ENCODE measurements around the gene ATP2C2. TPM values are rescaled to one million over a fixed set of nuclear protein-coding genes. Genes with fewer than 3 reads are reported as not detected.

Gene ATP2C2
- total RNA-seq, 1 donor from 2014 or later = not detected

DNA sequence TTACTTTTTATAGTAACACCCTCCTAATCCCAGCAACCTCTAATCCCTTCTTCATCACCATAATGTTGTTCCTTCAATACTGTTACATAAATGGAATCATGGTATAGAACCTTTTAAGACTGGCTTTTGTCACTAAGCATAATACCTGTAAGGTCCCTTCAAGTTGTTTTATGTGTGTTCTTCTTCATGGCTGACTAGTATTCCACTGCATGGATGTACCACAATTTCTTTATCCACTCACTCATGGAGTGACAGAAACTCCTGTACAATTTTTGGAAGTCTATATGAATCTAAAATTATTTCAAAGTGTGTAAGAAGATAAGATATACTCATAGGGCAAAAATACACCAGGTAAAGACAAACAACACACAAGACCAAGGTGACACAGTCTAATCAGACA lies 99.4 kb downstream of the ATP2C2 start:
- Histone ChIP-seq H3K36me3 (no peaks in the 10 kb centered on the region), H2AFZ (replicated peaks) (no peak overlapping the region), H3K9ac (no peak overlapping the region), H3K27me3 (no peaks in the 10 kb centered on the region), H4K20me1 (ENCODE audit: low read depth) (no peaks in the 10 kb centered on the region), H3K79me2 (ENCODE audit: low read depth) (no peaks in the 10 kb centered on the region), H3K4me1 (no peaks in the 10 kb centered on the region), H3K27ac (no peak overlapping the region), H3F3A (ENCODE audit: low read depth) (no peaks in the 10 kb centered on the region), H3K4me3 (no peak overlapping the region), H3K9me3 (ENCODE audit: low read depth) (peaks cover 12% of the 10 kb centered on the region), H3K4me2 (no peak overlapping the region)
- H3K36me3 Mint-ChIP-seq = peaks cover 31% of the 10 kb centered on the region
- H3K4me1 Mint-ChIP-seq = no peaks in the 10 kb centered on the region
- H3K27ac Mint-ChIP-seq = no peak overlapping the region
- H3K4me3 Mint-ChIP-seq = no peak overlapping the region
- H3K9me3 Mint-ChIP-seq = peaks cover 22% of the 10 kb centered on the region
- no peak for TF ChIP-seq EZH2phosphoT487 (IDR thresholded peaks at IDR 0.05)
- no peak for TF ChIP-seq EZH2 (IDR thresholded peaks at IDR 0.05)
- TF ChIP-seq, protein P1, sequence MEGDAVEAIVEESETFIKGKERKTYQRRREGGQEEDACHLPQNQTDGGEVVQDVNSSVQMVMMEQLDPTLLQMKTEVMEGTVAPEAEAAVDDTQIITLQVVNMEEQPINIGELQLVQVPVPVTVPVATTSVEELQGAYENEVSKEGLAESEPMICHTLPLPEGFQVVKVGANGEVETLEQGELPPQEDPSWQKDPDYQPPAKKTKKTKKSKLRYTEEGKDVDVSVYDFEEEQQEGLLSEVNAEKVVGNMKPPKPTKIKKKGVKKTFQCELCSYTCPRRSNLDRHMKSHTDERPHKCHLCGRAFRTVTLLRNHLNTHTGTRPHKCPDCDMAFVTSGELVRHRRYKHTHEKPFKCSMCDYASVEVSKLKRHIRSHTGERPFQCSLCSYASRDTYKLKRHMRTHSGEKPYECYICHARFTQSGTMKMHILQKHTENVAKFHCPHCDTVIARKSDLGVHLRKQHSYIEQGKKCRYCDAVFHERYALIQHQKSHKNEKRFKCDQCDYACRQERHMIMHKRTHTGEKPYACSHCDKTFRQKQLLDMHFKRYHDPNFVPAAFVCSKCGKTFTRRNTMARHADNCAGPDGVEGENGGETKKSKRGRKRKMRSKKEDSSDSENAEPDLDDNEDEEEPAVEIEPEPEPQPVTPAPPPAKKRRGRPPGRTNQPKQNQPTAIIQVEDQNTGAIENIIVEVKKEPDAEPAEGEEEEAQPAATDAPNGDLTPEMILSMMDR (IDR thresholded peaks at IDR 0.05) = no peak
- DNase-seq (ENCODE audit: low spot score) = no peak
- peaks cover 2% of the 10 kb centered on the region for H3K27me3 Mint-ChIP-seq (ENCODE audit: insufficient read depth, low read depth)

GRCh38 chr16:84471316-84471715 lies 103.0 kb downstream of the ATP2C2 start:
- Histone ChIP-seq H4K20me1 (ENCODE audit: low read depth) (no peaks in the 10 kb centered on the region), H2AFZ (replicated peaks) (no peak overlapping the region), H3K9me3 (ENCODE audit: low read depth) (peaks cover 12% of the 10 kb centered on the region), H3K9ac (no peak overlapping the region), H3K27me3 (no peaks in the 10 kb centered on the region), H3K4me1 (no peaks in the 10 kb centered on the region), H3K79me2 (ENCODE audit: low read depth) (no peaks in the 10 kb centered on the region), H3K36me3 (no peaks in the 10 kb centered on the region), H3K4me2 (no peak overlapping the region), H3F3A (ENCODE audit: low read depth) (no peaks in the 10 kb centered on the region), H3K4me3 (no peak overlapping the region), H3K27ac (no peak overlapping the region)
- peaks cover 6% of the 10 kb centered on the region for H3K4me1 Mint-ChIP-seq
- H3K27me3 Mint-ChIP-seq (ENCODE audit: insufficient read depth, low read depth) = peaks cover 2% of the 10 kb centered on the region
- H3K36me3 Mint-ChIP-seq = peaks cover 41% of the 10 kb centered on the region
- H3K27ac Mint-ChIP-seq = no peak overlapping the region
- H3K9me3 Mint-ChIP-seq = peaks cover 28% of the 10 kb centered on the region
- no peak for DNase-seq (ENCODE audit: low spot score)
- H3K4me3 Mint-ChIP-seq = no peak overlapping the region
- TF ChIP-seq EZH2phosphoT487 (IDR thresholded peaks at IDR 0.05) = no peak
- no peak for TF ChIP-seq EZH2 (IDR thresholded peaks at IDR 0.05)
- TF ChIP-seq, protein P1 (IDR thresholded peaks at IDR 0.05) = no peak

DNA sequence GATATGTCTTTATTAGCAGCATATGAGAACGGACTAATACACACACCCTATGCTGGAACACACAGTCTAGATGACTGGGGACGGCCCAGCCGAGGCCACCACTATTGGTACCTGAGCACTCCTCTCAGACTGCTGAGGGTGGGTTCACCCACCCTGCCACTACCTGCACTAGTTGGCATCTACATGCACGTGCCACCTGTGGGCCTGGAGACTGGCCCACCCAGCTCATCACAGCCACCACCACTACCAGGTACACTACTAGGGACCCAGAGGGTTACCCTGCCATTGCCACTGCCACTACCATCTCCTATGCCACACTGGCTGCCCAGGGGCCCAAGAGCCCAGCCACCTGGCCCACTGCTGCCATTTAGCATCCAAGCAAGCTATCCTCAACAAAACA lies 103.6 kb downstream of the ATP2C2 start:
- DNase-seq (ENCODE audit: low spot score) = no peak
- no peaks in the 10 kb centered on the region for H4K20me1 ChIP-seq (ENCODE audit: low read depth)
- Mint-ChIP-seq H3K4me3 (no peak overlapping the region), H3K27ac (no peak overlapping the region), H3K4me1 (peaks cover 9% of the 10 kb centered on the region), H3K36me3 (peaks cover 39% of the 10 kb centered on the region), H3K27me3 (ENCODE audit: insufficient read depth, low read depth) (peaks cover 2% of the 10 kb centered on the region), H3K9me3 (peaks cover 24% of the 10 kb centered on the region)
- H3K36me3 ChIP-seq = no peaks in the 10 kb centered on the region
- H3K79me2 ChIP-seq (ENCODE audit: low read depth) = no peaks in the 10 kb centered on the region
- no peak overlapping the region for H3K9ac ChIP-seq
- H3F3A ChIP-seq (ENCODE audit: low read depth) = no peaks in the 10 kb centered on the region
- TF ChIP-seq, protein P1 (IDR thresholded peaks at IDR 0.05) = no peak
- no peak for TF ChIP-seq EZH2phosphoT487 (IDR thresholded peaks at IDR 0.05)
- no peak for TF ChIP-seq EZH2 (IDR thresholded peaks at IDR 0.05)
- peaks cover 10% of the 10 kb centered on the region for H3K9me3 ChIP-seq (ENCODE audit: low read depth)
- H3K4me2 ChIP-seq = no peak overlapping the region
- no peak overlapping the region for H3K4me3 ChIP-seq
- no peaks in the 10 kb centered on the region for H3K27me3 ChIP-seq
- no peak overlapping the region for H3K27ac ChIP-seq
- H3K4me1 ChIP-seq = no peaks in the 10 kb centered on the region
- H2AFZ ChIP-seq (replicated peaks) = no peak overlapping the region

Measured in neural progenitor cell (in vitro differentiated cells).